ENCODE results near the gene CMTR1.

GRCh38 chr6:37531026-37531425 lies 98.0 kb downstream of the CMTR1 start:
- TF ChIP-seq, protein P1, sequence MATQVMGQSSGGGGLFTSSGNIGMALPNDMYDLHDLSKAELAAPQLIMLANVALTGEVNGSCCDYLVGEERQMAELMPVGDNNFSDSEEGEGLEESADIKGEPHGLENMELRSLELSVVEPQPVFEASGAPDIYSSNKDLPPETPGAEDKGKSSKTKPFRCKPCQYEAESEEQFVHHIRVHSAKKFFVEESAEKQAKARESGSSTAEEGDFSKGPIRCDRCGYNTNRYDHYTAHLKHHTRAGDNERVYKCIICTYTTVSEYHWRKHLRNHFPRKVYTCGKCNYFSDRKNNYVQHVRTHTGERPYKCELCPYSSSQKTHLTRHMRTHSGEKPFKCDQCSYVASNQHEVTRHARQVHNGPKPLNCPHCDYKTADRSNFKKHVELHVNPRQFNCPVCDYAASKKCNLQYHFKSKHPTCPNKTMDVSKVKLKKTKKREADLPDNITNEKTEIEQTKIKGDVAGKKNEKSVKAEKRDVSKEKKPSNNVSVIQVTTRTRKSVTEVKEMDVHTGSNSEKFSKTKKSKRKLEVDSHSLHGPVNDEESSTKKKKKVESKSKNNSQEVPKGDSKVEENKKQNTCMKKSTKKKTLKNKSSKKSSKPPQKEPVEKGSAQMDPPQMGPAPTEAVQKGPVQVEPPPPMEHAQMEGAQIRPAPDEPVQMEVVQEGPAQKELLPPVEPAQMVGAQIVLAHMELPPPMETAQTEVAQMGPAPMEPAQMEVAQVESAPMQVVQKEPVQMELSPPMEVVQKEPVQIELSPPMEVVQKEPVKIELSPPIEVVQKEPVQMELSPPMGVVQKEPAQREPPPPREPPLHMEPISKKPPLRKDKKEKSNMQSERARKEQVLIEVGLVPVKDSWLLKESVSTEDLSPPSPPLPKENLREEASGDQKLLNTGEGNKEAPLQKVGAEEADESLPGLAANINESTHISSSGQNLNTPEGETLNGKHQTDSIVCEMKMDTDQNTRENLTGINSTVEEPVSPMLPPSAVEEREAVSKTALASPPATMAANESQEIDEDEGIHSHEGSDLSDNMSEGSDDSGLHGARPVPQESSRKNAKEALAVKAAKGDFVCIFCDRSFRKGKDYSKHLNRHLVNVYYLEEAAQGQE (IDR thresholded peaks at IDR 0.05; ENCODE audit: low read depth), result no peak
- TF ChIP-seq RAD21 (IDR thresholded peaks at IDR 0.05; ENCODE audit: low read depth) (no peak), CTCF (IDR thresholded peaks at IDR 0.05 in 2 of 3, conservative IDR thresholded peaks at IDR 0.05 in 1 of 3; ENCODE audit: borderline replicate concordance in 1 of 3, insufficient read depth in 1 of 3, low read depth in 2 of 3, low read length in 2 of 3) (no peak), ATF3 (IDR thresholded peaks at IDR 0.05) (no peak)

Data from HCT116 (cell line).